Lower leg skin (tissue), 3 donors: Measurements from ENCODE around the gene SCN2A.

Source experiments
- CTCF ChIP-seq, 3 donors: fragments of 450-650 bp; IDR thresholded peaks; one replicate each; pipeline ENCODE4 v1.5.1; 2016; ENCODE audit warnings: antibody characterized with exemption in 3 of 3, mild to moderate bottlenecking in 3 of 3, moderate library complexity in 2 of 3
- POLR2A ChIP-seq, 2 donors: fragments of 450-650 bp; IDR thresholded peaks; one replicate each; pipeline ENCODE4 v1.6.1; 2016 to 2017; ENCODE audit warnings: antibody characterized with exemption in 2 of 2, mild to moderate bottlenecking in 1 of 2, moderate library complexity in 1 of 2

- TF ChIP-seq CTCF (IDR thresholded peaks at IDR 0.05) (no peak), POLR2A (IDR thresholded peaks at IDR 0.05) (no peak)
Measured at GRCh38 chr2:165277860-165278656, 38.8 kb downstream of the SCN2A start.
